Left hindlimb (tissue), 1 donor: ENCODE results near the gene PRM2.

Experiments
- DNase-seq: peaks from one replicate; pipeline ENCODE4 v3.0.0-alpha.2; 2018

The PRM2 gene

GRCh38 chr16:11283820-11284248 lies 7.6 kb upstream of the PRM2 start:
- no peak for DNase-seq

GRCh38 chr16:11280616-11281522 lies 4.6 kb upstream of the PRM2 start, which contains the start of gene PRM1:
Gene PRM1, minus strand, starts transcription at chr16:11281330. Its CDS starts 92 bp downstream, at chr16:11281238.
- no peak for DNase-seq

- no peak for DNase-seq
Measured at GRCh38 chr16:11278681-11279628, 2.7 kb upstream of the PRM2 start.

- DNase-seq, result no peak
Measured at GRCh38 chr16:11277607-11278337, 1.5 kb upstream of the PRM2 start.

- no peak for DNase-seq
Measured at GRCh38 chr16:11276896-11277593, 765 bp upstream of the PRM2 start.

- no peak for DNase-seq
Measured at GRCh38 chr16:11274964-11275363, 1.3 kb downstream of the PRM2 start.

- no peak for DNase-seq
Measured at GRCh38 chr16:11273721-11274324, 2.5 kb downstream of the PRM2 start.

GRCh38 chr16:11272921-11273720 lies 3.2 kb downstream of the PRM2 start, which contains the start of gene PRM3:
Gene PRM3, minus strand, starts transcription at chr16:11273629. Its CDS starts 34 bp downstream, at chr16:11273595.
- no peak for DNase-seq

GRCh38 chr16:11272484-11272883 lies 3.8 kb downstream of the PRM2 start:
- no peak for DNase-seq

GRCh38 chr16:11271610-11272009 lies 4.7 kb downstream of the PRM2 start:
- no peak for DNase-seq

GRCh38 chr16:11270602-11271162 lies 5.6 kb downstream of the PRM2 start:
- DNase-seq, result no peak

GRCh38 chr16:11268921-11269375 lies 7.3 kb downstream of the PRM2 start, which contains the start of gene TNP2:
Gene TNP2, minus strand, starts transcription at chr16:11269325. Its CDS starts 63 bp downstream, at chr16:11269262.
- no peak for DNase-seq

- no peak for DNase-seq
Measured at GRCh38 chr16:11265124-11265523, 11.2 kb downstream of the PRM2 start.

- no peak for DNase-seq
Measured at GRCh38 chr16:11264155-11264832, 12.0 kb downstream of the PRM2 start.

GRCh38 chr16:11263737-11264136 lies 12.5 kb downstream of the PRM2 start:
- DNase-seq, result no peak

GRCh38 chr16:11262915-11263314 lies 13.4 kb downstream of the PRM2 start:
- DNase-seq, result no peak

GRCh38 chr16:11260596-11260966 lies 15.7 kb downstream of the PRM2 start:
- DNase-seq, result no peak

- no peak for DNase-seq
Measured at GRCh38 chr16:11259655-11260595, 16.4 kb downstream of the PRM2 start.
